Peyer's patch (tissue), 4 donors: ENCODE results near the gene BMP3. TPM values are rescaled to one million over a fixed set of nuclear protein-coding genes. Genes with fewer than 3 reads are reported as not detected.
A peak's percentile ranks its signal among the peaks of the same experiment; 100 is the strongest.

Source experiments
- DNase-seq, 3 donors: peaks; one replicate each; pipeline ENCODE4 v3.0.0-alpha.2; 2017 to 2019
- H3K27ac ChIP-seq, 4 donors: fragments of 200-600 bp; sonication (generic); one replicate each; pipeline ENCODE4 v1.5.1; 2016 to 2019
- H3K27me3 ChIP-seq, 2 donors: fragments of 200-600 bp; sonication (generic); one replicate each; pipeline ENCODE4 v1.5.1; 2019
- H3K36me3 ChIP-seq, 3 donors: fragments of 200-600 bp; sonication (generic); one replicate each; pipeline ENCODE4 v1.5.1; 2016 to 2019
- H3K4me1 ChIP-seq, 4 donors: fragments of 200-600 bp; sonication (generic); one replicate each; pipeline ENCODE4 v1.5.1; 2016 to 2019
- H3K4me3 ChIP-seq, 4 donors: fragments of 200-600 bp; sonication (generic); 1 replicate in 3 of 4; 2 replicates in 1 of 4; pipeline ENCODE4 v1.5.1; 2016 to 2019; ENCODE audit warnings: mild to moderate bottlenecking in 1 of 4
- H3K9me3 ChIP-seq, 4 donors: fragments of 200-600 bp; sonication (generic); one replicate each; pipeline ENCODE4 v1.5.1; 2016 to 2019; ENCODE audit warnings: mild to moderate bottlenecking in 1 of 4
- CTCF ChIP-seq, 6 experiments: fragments of 450-650 bp in 4 of 6; fragments of 200-600 bp in 2 of 6; sonication (generic) in 1 of 6; IDR thresholded peaks; one replicate each; pipeline ENCODE4 v1.5.1; 2017 to 2019; ENCODE audit warnings: antibody characterized with exemption in 6 of 6, mild to moderate bottlenecking in 3 of 6, moderate library complexity in 1 of 6
- POLR2A ChIP-seq, 2 donors: fragments of 450-650 bp; IDR thresholded peaks; one replicate each; pipeline ENCODE4 v1.5.1; 2017; ENCODE audit warnings: antibody characterized with exemption in 2 of 2, mild to moderate bottlenecking in 2 of 2, moderate library complexity in 2 of 2
- total RNA-seq, 4 donors: library from RNA; depleted of rRNA; stranded (reverse); fragments of >200 nt; gene quantifications; one replicate each; pipeline ENCODE4 v1.1.0, GENCODE V29; 2016

The BMP3 gene
- total RNA-seq, 4 donors from 2014 or later = 2.5 to 35.4 (median 30.0) TPM

- no peak overlapping the region for H3K4me3 ChIP-seq
- H3K9me3 ChIP-seq = no peaks in the 10 kb centered on the region
- H3K36me3 ChIP-seq = peaks cover 0 to 3% (median 0%) of the 10 kb centered on the region in 3 donors
- no peaks in the 10 kb centered on the region for H3K27me3 ChIP-seq
- H3K4me1 ChIP-seq = peaks cover 0 to 5% (median 0%) of the 10 kb centered on the region in 4 donors
- H3K27ac ChIP-seq = peak overlapping the region in 1 of 4 donors; percentile 5
- DNase-seq = no peak
- no peak for TF ChIP-seq CTCF (IDR thresholded peaks at IDR 0.05)
- TF ChIP-seq POLR2A (IDR thresholded peaks at IDR 0.05) = no peak
Observed at GRCh38 chr4:81049907-81050306, 19.4 kb downstream of the BMP3 start.

- TF ChIP-seq POLR2A (IDR thresholded peaks at IDR 0.05) (no peak), CTCF (IDR thresholded peaks at IDR 0.05) (peak; percentile 10 to 82 (median 76))
Observed at GRCh38 chr4:81052119-81053068, 21.9 kb downstream of the BMP3 start.

GRCh38 chr4:81058621-81059020, 28.1 kb downstream of the BMP3 start:
- H3K4me3 ChIP-seq = no peak overlapping the region
- TF ChIP-seq CTCF (IDR thresholded peaks at IDR 0.05) (no peak), POLR2A (IDR thresholded peaks at IDR 0.05) (no peak)
- no peak for DNase-seq
- H3K4me1 ChIP-seq = no peaks in the 10 kb centered on the region
- H3K36me3 ChIP-seq = no peaks in the 10 kb centered on the region
- no peaks in the 10 kb centered on the region for H3K9me3 ChIP-seq
- H3K27me3 ChIP-seq = no peaks in the 10 kb centered on the region
- no peak overlapping the region for H3K27ac ChIP-seq

More at GRCh38 chr4:81052119-81053068, 21.9 kb downstream of the BMP3 start:
- no peak overlapping the region for H3K4me3 ChIP-seq
- peak; percentile 65 to 84 (median 70) for DNase-seq
- no peaks in the 10 kb centered on the region for H3K9me3 ChIP-seq
- peaks cover 0 to 5% (median 0%) of the 10 kb centered on the region in 4 donors for H3K4me1 ChIP-seq
- no peaks in the 10 kb centered on the region for H3K27me3 ChIP-seq
- H3K36me3 ChIP-seq = no peaks in the 10 kb centered on the region
- no peak overlapping the region for H3K27ac ChIP-seq

DNA sequence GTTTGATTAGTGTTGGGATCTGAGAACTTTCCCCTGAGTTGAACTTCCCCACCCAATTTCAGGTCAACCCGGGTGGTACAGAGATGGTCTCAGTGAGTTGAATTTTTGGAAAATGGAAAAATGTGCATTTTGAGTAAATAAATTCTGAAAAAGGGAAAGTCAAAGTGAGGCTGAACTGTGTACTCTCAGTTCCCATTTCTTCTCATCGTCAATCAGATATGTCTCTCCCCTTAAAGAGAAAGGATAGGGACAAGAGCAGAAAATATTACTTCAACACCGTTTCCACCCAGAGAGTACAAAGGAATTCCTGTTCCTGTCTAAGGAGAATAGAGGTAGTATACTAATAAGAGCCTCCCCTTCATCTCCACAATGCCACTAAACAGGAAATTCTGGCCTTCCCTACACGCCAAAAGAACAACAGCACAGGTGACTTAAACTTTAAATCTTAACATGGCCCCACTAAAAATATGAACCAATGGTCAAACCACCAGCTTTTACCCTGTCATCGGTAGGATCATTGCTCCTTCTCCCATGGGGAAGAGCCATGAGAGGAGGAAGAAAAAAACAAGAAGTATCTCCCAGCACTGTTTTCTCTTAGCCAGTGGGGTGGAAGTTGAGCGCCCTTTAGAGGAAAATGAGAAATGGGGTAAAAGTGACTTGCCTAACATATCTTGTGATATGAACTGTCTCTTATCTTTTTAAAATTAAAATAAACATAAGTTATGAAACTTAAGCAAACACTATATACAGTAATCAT, 30.3 kb downstream of the BMP3 start:
- no peaks in the 10 kb centered on the region for H3K36me3 ChIP-seq
- no peak overlapping the region for H3K27ac ChIP-seq
- TF ChIP-seq POLR2A (IDR thresholded peaks at IDR 0.05) (no peak), CTCF (IDR thresholded peaks at IDR 0.05) (no peak)
- no peaks in the 10 kb centered on the region for H3K9me3 ChIP-seq
- no peaks in the 10 kb centered on the region for H3K4me1 ChIP-seq
- no peaks in the 10 kb centered on the region for H3K27me3 ChIP-seq
- DNase-seq = no peak
- no peak overlapping the region for H3K4me3 ChIP-seq

DNA sequence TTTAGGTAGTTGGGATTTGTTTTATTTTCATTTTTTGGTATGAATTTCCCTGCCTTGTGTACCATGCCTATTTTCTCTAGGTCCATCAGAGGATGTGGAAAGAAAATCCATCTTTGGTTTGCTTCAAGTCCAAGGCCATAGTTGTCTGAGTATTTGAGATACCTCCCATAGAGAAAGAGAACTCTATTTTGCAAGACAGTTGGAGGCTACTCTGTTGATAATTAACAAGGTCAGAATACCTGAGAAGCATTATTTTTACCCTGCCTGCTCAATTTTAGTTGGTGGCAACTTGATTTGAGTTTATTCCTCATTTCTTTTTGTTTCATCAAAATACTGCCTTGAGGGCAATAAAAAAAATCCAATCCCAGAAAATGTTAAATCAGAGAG, 30.8 kb downstream of the BMP3 start:
- Histone ChIP-seq H3K4me3 (no peak overlapping the region), H3K27me3 (no peaks in the 10 kb centered on the region), H3K36me3 (no peaks in the 10 kb centered on the region), H3K4me1 (no peaks in the 10 kb centered on the region), H3K27ac (no peak overlapping the region), H3K9me3 (no peaks in the 10 kb centered on the region)
- DNase-seq = no peak
- no peak for TF ChIP-seq POLR2A (IDR thresholded peaks at IDR 0.05)
- TF ChIP-seq CTCF (IDR thresholded peaks at IDR 0.05) = no peak
